ENCODE data around the gene TSPYL4. TPM values are rescaled to one million over a fixed set of nuclear protein-coding genes. Genes with fewer than 3 reads are reported as not detected.

The TSPYL4 gene
- 2.1 and 3.2 TPM in 2 replicates for total RNA-seq

DNA sequence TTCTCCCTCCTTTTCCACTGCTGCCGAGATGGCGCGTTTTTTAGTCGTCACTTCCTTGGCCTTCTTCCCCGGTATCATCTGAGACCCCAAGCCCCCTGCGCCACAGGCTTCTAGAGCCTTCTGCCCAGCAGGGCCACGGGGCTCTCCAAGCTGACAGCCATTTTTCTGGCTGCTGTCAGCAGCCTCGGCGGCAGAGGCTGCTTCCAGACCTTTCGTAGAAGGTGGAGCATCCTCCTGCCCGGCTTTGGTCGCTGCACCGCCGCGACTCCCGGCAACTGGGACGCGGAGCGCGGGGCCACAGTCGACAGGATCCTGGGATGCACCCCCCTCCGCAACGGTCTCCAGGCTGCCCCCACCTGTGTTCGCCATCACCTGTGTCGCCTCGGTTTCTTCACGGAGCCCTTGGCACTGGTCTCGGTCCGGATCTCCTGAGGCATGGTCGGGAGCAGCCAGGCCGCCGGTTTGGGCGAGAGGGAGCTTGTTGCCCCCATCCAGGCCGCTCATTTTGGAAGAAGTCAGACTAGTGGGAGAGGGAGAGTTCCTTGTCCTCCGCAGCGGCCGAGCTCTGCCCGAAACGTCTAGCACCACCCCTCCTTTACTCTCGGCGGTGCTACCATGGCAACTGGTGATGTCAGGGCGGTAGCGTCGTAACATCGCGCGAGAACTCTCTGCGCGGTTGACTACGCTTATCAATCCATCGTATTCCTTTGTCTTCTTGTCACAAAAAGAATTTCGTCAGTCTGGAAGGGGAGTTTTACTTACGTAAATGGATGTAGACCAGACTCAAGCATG, at the start of gene TSPYL4:
TSS of gene TSPYL4 (minus strand) at position 571 of the 792 bp plus-strand sequence. CDS start at position 504, 67 bp downstream.
- TF ChIP-seq, protein P1, sequence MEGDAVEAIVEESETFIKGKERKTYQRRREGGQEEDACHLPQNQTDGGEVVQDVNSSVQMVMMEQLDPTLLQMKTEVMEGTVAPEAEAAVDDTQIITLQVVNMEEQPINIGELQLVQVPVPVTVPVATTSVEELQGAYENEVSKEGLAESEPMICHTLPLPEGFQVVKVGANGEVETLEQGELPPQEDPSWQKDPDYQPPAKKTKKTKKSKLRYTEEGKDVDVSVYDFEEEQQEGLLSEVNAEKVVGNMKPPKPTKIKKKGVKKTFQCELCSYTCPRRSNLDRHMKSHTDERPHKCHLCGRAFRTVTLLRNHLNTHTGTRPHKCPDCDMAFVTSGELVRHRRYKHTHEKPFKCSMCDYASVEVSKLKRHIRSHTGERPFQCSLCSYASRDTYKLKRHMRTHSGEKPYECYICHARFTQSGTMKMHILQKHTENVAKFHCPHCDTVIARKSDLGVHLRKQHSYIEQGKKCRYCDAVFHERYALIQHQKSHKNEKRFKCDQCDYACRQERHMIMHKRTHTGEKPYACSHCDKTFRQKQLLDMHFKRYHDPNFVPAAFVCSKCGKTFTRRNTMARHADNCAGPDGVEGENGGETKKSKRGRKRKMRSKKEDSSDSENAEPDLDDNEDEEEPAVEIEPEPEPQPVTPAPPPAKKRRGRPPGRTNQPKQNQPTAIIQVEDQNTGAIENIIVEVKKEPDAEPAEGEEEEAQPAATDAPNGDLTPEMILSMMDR (IDR thresholded peaks at IDR 0.05; ENCODE audit: insufficient read depth, low read length, severe bottlenecking) = no peak

DNA sequence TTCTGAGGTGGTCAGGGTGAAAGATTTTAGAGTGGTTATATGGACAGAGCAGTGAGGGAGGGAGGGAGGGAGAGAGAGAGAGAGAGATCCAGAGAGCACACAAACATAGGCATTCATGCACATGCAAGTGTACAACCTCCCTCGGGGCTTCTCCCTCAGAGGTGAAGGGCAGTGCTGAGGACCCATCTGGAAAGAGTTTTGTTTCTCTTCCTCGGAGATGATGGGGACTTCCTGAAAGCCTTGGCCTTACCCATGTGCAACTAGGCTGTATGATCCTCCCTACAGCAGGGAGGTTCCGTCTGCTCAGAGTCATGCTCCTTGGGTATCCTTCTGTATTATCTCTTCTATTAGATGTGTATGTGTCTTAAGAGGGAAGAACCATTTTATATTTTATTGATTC, 47.2 kb upstream of the TSPYL4 start:
- DNase-seq (ENCODE audit: low read depth) = no peak
- Histone ChIP-seq H3K4me3 (ENCODE audit: low read depth, low read length) (no peak overlapping the region), H3K27me3 (ENCODE audit: control insufficient read depth, insufficient read depth, low read length) (no peaks in the 10 kb centered on the region), H3K36me3 (ENCODE audit: control insufficient read depth, insufficient read depth, low read length) (no peaks in the 10 kb centered on the region)
- no peak for FAIRE-seq
- TF ChIP-seq, protein P1 (IDR thresholded peaks at IDR 0.05; ENCODE audit: insufficient read depth, low read length, severe bottlenecking) = no peak

More for the DNA sequence above, at the start of gene TSPYL4:
- H3K27me3 ChIP-seq (ENCODE audit: control insufficient read depth, insufficient read depth, low read length) = no peaks in the 10 kb centered on the region
- H3K4me3 ChIP-seq (ENCODE audit: low read depth, low read length) = peak within 1 kb of the TSS; percentile 99
- no peak for FAIRE-seq
- peak; percentile 90 for DNase-seq (ENCODE audit: low read depth)
- no peaks in the 10 kb centered on the region for H3K36me3 ChIP-seq (ENCODE audit: control insufficient read depth, insufficient read depth, low read length)

DNA sequence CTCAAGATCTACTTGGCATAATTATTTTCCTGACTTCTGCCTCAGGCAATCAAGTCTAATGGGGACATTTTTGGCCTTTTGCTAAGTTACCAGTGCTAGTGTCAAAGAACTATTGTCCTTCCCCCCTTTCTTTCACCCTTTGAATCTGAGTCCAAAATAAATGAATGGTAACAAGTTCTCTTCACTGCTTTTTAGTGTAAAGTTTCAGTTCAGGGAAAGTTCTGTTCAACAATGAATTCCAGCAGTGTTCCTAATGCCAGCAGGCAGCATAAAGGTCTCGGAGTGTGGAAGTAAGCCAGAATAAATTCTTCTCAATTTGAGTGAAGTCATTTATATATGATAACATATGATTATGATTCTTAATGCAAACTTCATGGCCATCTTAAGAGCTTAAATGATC, 46.7 kb upstream of the TSPYL4 start:
- DNase-seq (ENCODE audit: low read depth) (no peak), FAIRE-seq (no peak)
- H3K4me3 ChIP-seq (ENCODE audit: low read depth, low read length) = no peak overlapping the region
- no peaks in the 10 kb centered on the region for H3K36me3 ChIP-seq (ENCODE audit: control insufficient read depth, insufficient read depth, low read length)
- H3K27me3 ChIP-seq (ENCODE audit: control insufficient read depth, insufficient read depth, low read length) = no peaks in the 10 kb centered on the region
- TF ChIP-seq, protein P1 (IDR thresholded peaks at IDR 0.05; ENCODE audit: insufficient read depth, low read length, severe bottlenecking) = no peak

DNA sequence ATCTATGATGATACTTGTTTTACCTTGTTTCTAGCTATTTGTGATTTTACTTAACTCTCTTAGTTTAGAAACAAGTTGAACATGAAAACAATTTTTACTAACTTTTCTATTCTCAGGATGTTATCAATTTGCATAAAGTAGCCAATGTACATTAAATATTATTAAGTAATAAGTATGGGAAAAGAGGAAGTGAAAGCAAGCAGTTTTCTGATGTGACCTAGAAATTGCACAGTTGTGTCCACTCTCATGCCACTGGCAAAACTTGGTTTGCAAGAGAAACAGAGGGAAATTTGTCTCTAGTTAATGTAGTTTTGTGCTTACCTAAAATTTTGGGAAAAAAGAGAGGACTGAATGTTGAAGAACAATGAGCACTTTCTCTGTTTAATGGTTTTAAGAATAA, 45.1 kb upstream of the TSPYL4 start:
- no peak overlapping the region for H3K4me3 ChIP-seq (ENCODE audit: low read depth, low read length)
- FAIRE-seq (no peak), DNase-seq (ENCODE audit: low read depth) (no peak)
- TF ChIP-seq, protein P1 (IDR thresholded peaks at IDR 0.05; ENCODE audit: insufficient read depth, low read length, severe bottlenecking) = no peak
- H3K36me3 ChIP-seq (ENCODE audit: control insufficient read depth, insufficient read depth, low read length) = no peaks in the 10 kb centered on the region
- H3K27me3 ChIP-seq (ENCODE audit: control insufficient read depth, insufficient read depth, low read length) = no peaks in the 10 kb centered on the region

DNA sequence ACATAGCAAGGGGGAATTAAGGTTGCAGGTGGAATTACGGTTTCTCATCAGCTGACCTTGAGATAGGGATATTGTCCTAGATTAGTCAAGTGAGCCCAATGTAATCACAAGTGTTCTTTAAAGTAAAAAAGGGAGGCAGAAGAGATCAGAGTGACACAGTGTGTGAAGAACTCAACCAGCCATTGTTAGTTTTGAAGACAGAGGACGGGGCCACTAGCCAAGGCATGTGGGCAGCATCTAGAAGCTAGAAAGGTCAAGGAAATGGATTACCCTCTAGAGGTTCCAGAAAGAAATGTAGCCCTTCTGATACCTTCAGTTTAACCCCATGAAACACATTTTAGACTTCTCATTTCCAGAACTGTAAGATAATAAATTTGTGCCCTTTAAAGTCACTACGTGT, 44.4 kb upstream of the TSPYL4 start:
- DNase-seq (ENCODE audit: low read depth) (no peak), FAIRE-seq (no peak)
- TF ChIP-seq, protein P1 (IDR thresholded peaks at IDR 0.05; ENCODE audit: insufficient read depth, low read length, severe bottlenecking) = no peak
- no peaks in the 10 kb centered on the region for H3K27me3 ChIP-seq (ENCODE audit: control insufficient read depth, insufficient read depth, low read length)
- no peaks in the 10 kb centered on the region for H3K36me3 ChIP-seq (ENCODE audit: control insufficient read depth, insufficient read depth, low read length)
- no peak overlapping the region for H3K4me3 ChIP-seq (ENCODE audit: low read depth, low read length)
